B cell (primary cell): ENCODE results near the gene NOL9. TPM values are rescaled to one million over a fixed set of nuclear protein-coding genes. Genes with fewer than 3 reads are reported as not detected.

Source experiments
- ATAC-seq: fragments of 200-7000 bp; cut with Tn5 transposase; one replicate; pipeline ENCODE4 v1.10.0; 2021; ENCODE audit warnings: low read depth, mild to moderate bottlenecking, moderate number of reproducible peaks, moderate library complexity
- CTCF ChIA-PET: fragments of 350-600 bp; sonication (Branson Sonifier 250); formaldehyde crosslinking; loops from one replicate; lab custom pipeline; 2021; ENCODE audit warnings: antibody characterized with exemption, inconsistent platforms; lab: Charles Lee
- POLR2A ChIA-PET: fragments of 350-600 bp; sonication (Branson Sonifier 250); formaldehyde crosslinking; loops from one replicate; lab custom pipeline; 2021; ENCODE audit warnings: antibody characterized with exemption; lab: Charles Lee
- DNase-seq: peaks from one replicate; pipeline ENCODE4 v3.0.0; 2013
- H2AFZ ChIP-seq: 2 replicates; pipeline ENCODE4 v1.6.1; 2012; ENCODE audit warnings: mild to moderate bottlenecking, low read depth, low read length; ENCODE audit not compliant: insufficient read depth, poor library complexity, severe bottlenecking
- H3K27ac ChIP-seq, 2 donors: 1 replicate in 1 of 2; 2 replicates in 1 of 2; pipeline ENCODE4 v1.5.1; 2012 to 2013; ENCODE audit warnings: low read length in 2 of 2, mild to moderate bottlenecking in 2 of 2, moderate library complexity in 1 of 2
- H3K27me3 ChIP-seq, 4 experiments: fragments of 200-600 bp in 1 of 4; sonication (generic) in 1 of 4; replicated peaks in 1 of 4; 1 replicate in 2 of 4; 2 replicates in 2 of 4; pipeline versions ENCODE4 v1.6.1 to v1.7.0; 2013 to 2016; ENCODE audit warnings: low read length in 3 of 4, mild to moderate bottlenecking in 2 of 4, mixed read lengths in 1 of 4, moderate library complexity in 1 of 4; ENCODE audit not compliant: insufficient read depth in 4 of 4, control insufficient read depth in 3 of 4; ENCODE audit errors: control extremely low read depth in 1 of 4
- H3K36me3 ChIP-seq, 2 experiments: replicated peaks in 1 of 2; 1 replicate in 1 of 2; 2 replicates in 1 of 2; pipeline versions ENCODE4 v1.6.1 to v1.7.1; 2013; ENCODE audit warnings: low read length in 1 of 2; ENCODE audit not compliant: insufficient read depth in 2 of 2, control insufficient read depth in 1 of 2; ENCODE audit errors: control extremely low read depth in 1 of 2, extremely low read depth in 1 of 2
- H3K4me1 ChIP-seq, 2 donors: fragments of 200-600 bp in 1 of 2; sonication (generic) in 1 of 2; 1 replicate in 1 of 2; 2 replicates in 1 of 2; pipeline versions ENCODE4 v1.5.1 to v1.6.1; 2013 to 2017; ENCODE audit warnings: low read length in 2 of 2; ENCODE audit not compliant: control insufficient read depth in 2 of 2, insufficient read depth in 2 of 2
- H3K4me2 ChIP-seq: replicated peaks from 2 replicates; pipeline ENCODE3; 2012; ENCODE audit warnings: mild to moderate bottlenecking, low read depth, low read length; ENCODE audit not compliant: poor library complexity, severe bottlenecking
- H3K4me3 ChIP-seq, 5 experiments: fragments of 200-600 bp in 1 of 5; sonication (generic) in 1 of 5; 1 replicate in 3 of 5; 2 replicates in 2 of 5; pipeline versions ENCODE4 v1.5.1 to v1.7.0; 2011 to 2016; ENCODE audit warnings: low read length in 4 of 5, mild to moderate bottlenecking in 4 of 5, low read depth in 2 of 5, control low read depth in 1 of 5, moderate library complexity in 1 of 5; ENCODE audit not compliant: insufficient read depth in 1 of 5; ENCODE audit errors: control extremely low read depth in 1 of 5, extremely low read depth in 1 of 5
- H3K79me2 ChIP-seq: fragments of 200-600 bp; sonication (generic); one replicate; pipeline ENCODE4 v1.6.0; 2016; ENCODE audit warnings: low read length; ENCODE audit not compliant: control insufficient read depth, insufficient read depth
- H3K9ac ChIP-seq: fragments of 200-600 bp; sonication (generic); 2 replicates; pipeline ENCODE4 v1.6.1; 2017; ENCODE audit warnings: mild to moderate bottlenecking, low read length, moderate library complexity
- H3K9me3 ChIP-seq, 3 donors: one replicate each; pipeline versions ENCODE4 v1.6.1 to v1.7.1; 2013; ENCODE audit warnings: low read length in 2 of 3; ENCODE audit not compliant: control insufficient read depth in 2 of 3, insufficient read depth in 1 of 3; ENCODE audit errors: control extremely low read depth in 1 of 3
- H4K20me1 ChIP-seq: 2 replicates; pipeline ENCODE4 v1.6.0; 2012; ENCODE audit warnings: mild to moderate bottlenecking, low read length; ENCODE audit not compliant: insufficient read depth, control insufficient read depth, poor library complexity, severe bottlenecking
- H3K27ac Mint-ChIP-seq: one replicate; pipeline ENCODE4 v1.8.0; 2021; ENCODE audit warnings: mixed read lengths
- H3K27me3 Mint-ChIP-seq: one replicate; pipeline ENCODE4 v1.8.0; 2021; ENCODE audit warnings: mixed read lengths
- H3K4me1 Mint-ChIP-seq: one replicate; pipeline ENCODE4 v1.8.0; 2021; ENCODE audit warnings: mixed read lengths
- H3K4me3 Mint-ChIP-seq: one replicate; pipeline ENCODE4 v1.8.0; 2021; ENCODE audit warnings: mixed read lengths
- H3K9me3 Mint-ChIP-seq: one replicate; pipeline ENCODE4 v1.8.0; 2022; ENCODE audit warnings: mixed read lengths; ENCODE audit not compliant: insufficient read depth
- CTCF ChIP-seq: fragments of 200-600 bp; IDR thresholded peaks from one replicate; pipeline ENCODE4 v1.8.0; 2022; ENCODE audit warnings: antibody characterized with exemption, mild to moderate bottlenecking
- EZH2 ChIP-seq: IDR thresholded peaks from 2 replicates; pipeline ENCODE4 v1.6.1; 2012; ENCODE audit warnings: borderline replicate concordance, low read depth, mild to moderate bottlenecking, moderate library complexity, low read length; ENCODE audit not compliant: insufficient read depth, poor library complexity, severe bottlenecking
- WGBS: methylation state at CpG from one replicate; pipeline ENCODE4 v1.1.5; 2013; ENCODE audit warnings: missing lambda C conversion rate; ENCODE audit not compliant: insufficient coverage; 5-methylcytosine and 5-hydroxymethylcytosine counted together
- intact Hi-C: fragments of 100-400 bp; cut with micrococcal nuclease; formaldehyde crosslinking; loops from one replicate; pipeline ENCODE4 v1.10.0; 2022
- polyA plus RNA-seq: library from polyadenylated mRNA; depleted of rRNA; stranded (reverse); fragments of >200 nt; gene quantifications from 2 replicates; pipeline ENCODE4 v1.2.3, GENCODE V29; 2012
- total RNA-seq, 2 donors: library from RNA; stranded (reverse); fragments of 120-200 nt in 1 of 2; gene quantifications; 1 replicate in 1 of 2; 2 replicates in 1 of 2; pipeline versions ENCODE4 v1.2.3 to v1.2.4, GENCODE V29; 2013 to 2022

The NOL9 gene
- total and polyA plus RNA-seq, 2 donors (not counting 1 experiment from before 2014, with no cell fraction given): 23.8 to 49.5 TPM

- H3K9me3 ChIP-seq: no peaks in the 10 kb centered on the region
- peak within 1 kb of the TSS; percentile 14 to 86 for H3K27ac ChIP-seq
- H3K4me1 ChIP-seq: peaks cover 17 to 23% of the 10 kb centered on the region in 2 donors
- ATAC-seq (no peak), DNase-seq (peak; percentile 23)
- H3K4me3 ChIP-seq: peak within 1 kb of the TSS; percentile 72 to 93 (median 84)
- WGBS: 91% methylated on average over 16 of the region's 19 CpGs
- H3K9ac ChIP-seq: peak within 1 kb of the TSS; percentile 94
- TF ChIP-seq CTCF (no peak), EZH2 (no peak)
- intact Hi-C loops: loop anchor here (1.0 kb wide), 6 partner anchors 24 to 146 kb away; partner anchors contain the start of genes DNAJC11, KLHL21 and ZBTB48
- Mint-ChIP-seq H3K27ac (peak within 1 kb of the TSS; percentile 86), H3K27me3 (no peaks in the 10 kb centered on the region), H3K4me1 (peaks cover 20% of the 10 kb centered on the region), H3K9me3 (no peaks in the 10 kb centered on the region), H3K4me3 (peak within 1 kb of the TSS; percentile 87)
- peaks cover 28% of the 10 kb centered on the region for H3K79me2 ChIP-seq
- peaks cover 23% of the 10 kb centered on the region for H4K20me1 ChIP-seq
- CTCF ChIA-PET: interaction anchor here (0.6 to 4.7 kb wide), 16 partner anchors 9 to 96 kb away, joined by 3 to 33 read pairs (median 4); partner anchors contain the start of genes KLHL21, PLEKHG5 and ZBTB48
- POLR2A ChIA-PET: interaction anchor here (1.6 to 1.7 kb wide), 2 partner anchors 25 to 47 kb away, joined by 9 to 14 read pairs; partner anchors contain the start of genes KLHL21 and ZBTB48
- H2AFZ ChIP-seq: peak within 1 kb of the TSS; percentile 99
- H3K4me2 ChIP-seq: peak within 1 kb of the TSS; percentile 99
- no peaks in the 10 kb centered on the region for H3K27me3 ChIP-seq
- peaks cover 1 to 3% of the 10 kb centered on the region in 2 experiments for H3K36me3 ChIP-seq
These were observed 830 bp upstream of the NOL9 start, which contains the start of gene TAS1R1 for GRCh38 chr1:6554907-6555778. Gene TAS1R1, plus strand, starts transcription at chr1:6555307. Its CDS starts 67 bp downstream, at chr1:6555374.
